Testis (tissue), 2 donors: ENCODE results near the gene ENPP7.

Experiments used
- CTCF ChIP-seq, 3 experiments: fragments of 450-650 bp in 2 of 3; fragments of 200-600 bp in 1 of 3; sonication (generic) in 1 of 3; IDR thresholded peaks; one replicate each; pipeline ENCODE4 v1.5.1; 2016 to 2019; ENCODE audit warnings: antibody characterized with exemption in 3 of 3, mild to moderate bottlenecking in 2 of 3, moderate library complexity in 1 of 3
- POLR2A ChIP-seq: fragments of 450-650 bp; IDR thresholded peaks from one replicate; pipeline ENCODE4 v1.6.1; 2017; ENCODE audit warnings: antibody characterized with exemption, mild to moderate bottlenecking, moderate library complexity

GRCh38 chr17:79711715-79712305, 18.9 kb upstream of the ENPP7 start:
- no peak for TF ChIP-seq POLR2A
- no peak for TF ChIP-seq CTCF (IDR thresholded peaks at IDR 0.05)
